IPS-11a (cell line): ENCODE data around the gene ARHGAP21.

ENCODE experiments used
- H3K4me3 ChIP-seq: one replicate; pipeline ENCODE4 v1.5.1; 2013; ENCODE audit warnings: low read depth, low read length, control low read depth

ARHGAP21 gene

GRCh38 chr10:24723386-24723787, 300 bp downstream of the ARHGAP21 start:
- peak overlapping the region; percentile 27 for H3K4me3 ChIP-seq

GRCh38 chr10:24722676-24723385, 856 bp downstream of the ARHGAP21 start:
- peak overlapping the region; percentile 72 for H3K4me3 ChIP-seq

GRCh38 chr10:24722131-24722675, 1.5 kb downstream of the ARHGAP21 start:
- peak overlapping the region; percentile 72 for H3K4me3 ChIP-seq

GRCh38 chr10:24721229-24722106, 2.2 kb downstream of the ARHGAP21 start:
- H3K4me3 ChIP-seq = peak overlapping the region; percentile 72

- peak overlapping the region; percentile 72 for H3K4me3 ChIP-seq
Measured at GRCh38 chr10:24720096-24720495, 3.6 kb downstream of the ARHGAP21 start.

GRCh38 chr10:24718031-24718855, 5.4 kb downstream of the ARHGAP21 start:
- H3K4me3 ChIP-seq = no peak overlapping the region

GRCh38 chr10:24716295-24716694, 7.4 kb downstream of the ARHGAP21 start:
- H3K4me3 ChIP-seq = no peak overlapping the region

GRCh38 chr10:24715246-24715769, 8.4 kb downstream of the ARHGAP21 start:
- H3K4me3 ChIP-seq = no peak overlapping the region

GRCh38 chr10:24713086-24713485, 10.6 kb downstream of the ARHGAP21 start:
- H3K4me3 ChIP-seq = no peak overlapping the region

GRCh38 chr10:24711465-24711864, 12.2 kb downstream of the ARHGAP21 start:
- no peak overlapping the region for H3K4me3 ChIP-seq

GRCh38 chr10:24708081-24708480, 15.6 kb downstream of the ARHGAP21 start:
- H3K4me3 ChIP-seq = no peak overlapping the region

- H3K4me3 ChIP-seq = no peak overlapping the region
Measured at GRCh38 chr10:24707445-24707844, 16.2 kb downstream of the ARHGAP21 start.

- H3K4me3 ChIP-seq = no peak overlapping the region
Measured at GRCh38 chr10:24706479-24707118, 17.1 kb downstream of the ARHGAP21 start.

GRCh38 chr10:24703700-24704099, 20.0 kb downstream of the ARHGAP21 start:
- H3K4me3 ChIP-seq = no peak overlapping the region

GRCh38 chr10:24701447-24701846, 22.2 kb downstream of the ARHGAP21 start:
- no peak overlapping the region for H3K4me3 ChIP-seq

GRCh38 chr10:24700948-24701347, 22.7 kb downstream of the ARHGAP21 start:
- no peak overlapping the region for H3K4me3 ChIP-seq

GRCh38 chr10:24698270-24698669, 25.4 kb downstream of the ARHGAP21 start:
- H3K4me3 ChIP-seq = no peak overlapping the region

GRCh38 chr10:24697080-24697479, 26.6 kb downstream of the ARHGAP21 start:
- H3K4me3 ChIP-seq = no peak overlapping the region

GRCh38 chr10:24695452-24695851, 28.2 kb downstream of the ARHGAP21 start:
- no peak overlapping the region for H3K4me3 ChIP-seq

GRCh38 chr10:24694086-24694485, 29.6 kb downstream of the ARHGAP21 start:
- no peak overlapping the region for H3K4me3 ChIP-seq
